Natural killer cell (primary cell): ENCODE results near the gene PIKFYVE. TPM values are rescaled to one million over a fixed set of nuclear protein-coding genes. Genes with fewer than 3 reads are reported as not detected.
"Not testable (repeated sequence)": the region's sequence is repeated elsewhere in the genome, so short reads cannot be mapped to it uniquely, and the experiment has no call there.

ENCODE experiments used
- ATAC-seq, 3 donors: fragments of 150-1000 bp in 2 of 3; fragments of 200-7000 bp in 1 of 3; cut with Tn5 transposase; 1 replicate in 1 of 3; 2 replicates in 2 of 3; pipeline ENCODE4 v1.10.0; 2021; ENCODE audit warnings: mild to moderate bottlenecking in 2 of 3, moderate library complexity in 2 of 3
- DNase-seq, 2 donors: peaks; one replicate each; pipeline versions ENCODE4 v3.0.0 to v3.0.0-alpha.2; 2013 to 2021; ENCODE audit warnings: mixed read lengths in 1 of 2
- H3K27ac ChIP-seq: one replicate; pipeline ENCODE4 v1.5.1; 2013; ENCODE audit warnings: mild to moderate bottlenecking, low read length
- H3K27me3 ChIP-seq: one replicate; pipeline ENCODE4 v1.6.1; 2013; ENCODE audit warnings: low read length; ENCODE audit not compliant: control insufficient read depth, insufficient read depth
- H3K36me3 ChIP-seq: one replicate; pipeline ENCODE4 v1.6.1; 2013; ENCODE audit warnings: low read length; ENCODE audit not compliant: control insufficient read depth, insufficient read depth
- H3K4me1 ChIP-seq: one replicate; pipeline ENCODE4 v1.6.1; 2013; ENCODE audit warnings: low read length; ENCODE audit not compliant: control insufficient read depth, insufficient read depth
- H3K4me3 ChIP-seq: one replicate; pipeline ENCODE4 v1.5.1; 2013; ENCODE audit warnings: low read length
- H3K9me3 ChIP-seq: one replicate; pipeline ENCODE4 v1.6.1; 2013; ENCODE audit warnings: low read length; ENCODE audit not compliant: control insufficient read depth, insufficient read depth
- H3K27ac Mint-ChIP-seq, 2 donors: one replicate each; pipeline ENCODE4 v1.8.0; 2022; ENCODE audit warnings: mild to moderate bottlenecking in 2 of 2, mixed read lengths in 2 of 2, moderate library complexity in 1 of 2
- H3K27me3 Mint-ChIP-seq, 2 donors: one replicate each; pipeline ENCODE4 v1.8.0; 2022; ENCODE audit warnings: low read depth in 2 of 2, mixed read lengths in 2 of 2
- H3K36me3 Mint-ChIP-seq: one replicate; pipeline ENCODE4 v1.8.0; 2022; ENCODE audit warnings: mixed read lengths
- H3K4me1 Mint-ChIP-seq, 2 donors: one replicate each; pipeline ENCODE4 v1.8.0; 2022; ENCODE audit warnings: mixed read lengths in 2 of 2
- H3K4me3 Mint-ChIP-seq: one replicate; pipeline ENCODE4 v1.8.0; 2022; ENCODE audit warnings: mild to moderate bottlenecking, moderate library complexity, mixed read lengths
- H3K9me3 Mint-ChIP-seq, 2 donors: one replicate each; pipeline ENCODE4 v1.8.0; 2022; ENCODE audit warnings: mixed read lengths in 2 of 2
- CTCF ChIP-seq: fragments of 200-600 bp; IDR thresholded peaks from one replicate; pipeline ENCODE4 v1.8.0; 2022; ENCODE audit warnings: antibody characterized with exemption
- WGBS: methylation state at CpG from one replicate; pipeline ENCODE4 v1.1.7; 2013; ENCODE audit warnings: missing lambda C conversion rate; ENCODE audit not compliant: insufficient coverage; 5-methylcytosine and 5-hydroxymethylcytosine counted together
- intact Hi-C: fragments of 100-400 bp; cut with micrococcal nuclease; formaldehyde crosslinking; loops from one replicate; pipeline ENCODE4 v1.14.2; 2022
- total RNA-seq, 4 donors: library from RNA; stranded (reverse); fragments of 120-200 nt in 1 of 4; gene quantifications; one replicate each; pipeline versions ENCODE4 v1.2.3 to v1.2.4, GENCODE V29; 2013 to 2022

PIKFYVE gene
- total RNA-seq, 3 donors from 2014 or later (not counting 1 experiment from before 2014, with no cell fraction given): 38.9 to 48.7 (median 39.2) TPM

GRCh38 chr2:208392300-208392699 lies 126.2 kb downstream of the PIKFYVE start:
- Histone ChIP-seq H3K4me3 (no peak overlapping the region), H3K9me3 (peaks cover 24% of the 10 kb centered on the region), H3K27ac (no peak overlapping the region), H3K36me3 (no peaks in the 10 kb centered on the region), H3K27me3 (no peaks in the 10 kb centered on the region), H3K4me1 (no peaks in the 10 kb centered on the region)
- 83% methylated on average over 1 of the region's 3 CpGs for WGBS
- no peak overlapping the region for H3K4me3 Mint-ChIP-seq
- intact Hi-C loops: no loop called here
- no peaks in the 10 kb centered on the region for H3K36me3 Mint-ChIP-seq
- H3K9me3 Mint-ChIP-seq: peaks cover 0 to 11% of the 10 kb centered on the region in 2 donors
- peaks cover 0 to 4% of the 10 kb centered on the region in 2 donors for H3K4me1 Mint-ChIP-seq
- ATAC-seq (no peak), DNase-seq (no peak)
- peaks cover 0 to 3% of the 10 kb centered on the region in 2 donors for H3K27me3 Mint-ChIP-seq
- H3K27ac Mint-ChIP-seq: no peak overlapping the region
- TF ChIP-seq CTCF: no peak

GRCh38 chr2:208396796-208397195 lies 130.7 kb downstream of the PIKFYVE start:
- H3K27me3 Mint-ChIP-seq, intact Hi-C loops, H3K4me3 Mint-ChIP-seq, H3K27ac Mint-ChIP-seq, H3K4me1 ChIP-seq, H3K27ac ChIP-seq, H3K4me1 Mint-ChIP-seq, H3K27me3 ChIP-seq, H3K4me3 ChIP-seq, DNase-seq, H3K36me3 Mint-ChIP-seq, H3K36me3 ChIP-seq, ATAC-seq: not testable (repeated sequence)
- WGBS: 97% methylated on average over 2 of the region's 4 CpGs
- H3K9me3 Mint-ChIP-seq: peaks cover 0 to 11% of the 10 kb centered on the region in 2 donors
- peaks cover 24% of the 10 kb centered on the region for H3K9me3 ChIP-seq

DNA sequence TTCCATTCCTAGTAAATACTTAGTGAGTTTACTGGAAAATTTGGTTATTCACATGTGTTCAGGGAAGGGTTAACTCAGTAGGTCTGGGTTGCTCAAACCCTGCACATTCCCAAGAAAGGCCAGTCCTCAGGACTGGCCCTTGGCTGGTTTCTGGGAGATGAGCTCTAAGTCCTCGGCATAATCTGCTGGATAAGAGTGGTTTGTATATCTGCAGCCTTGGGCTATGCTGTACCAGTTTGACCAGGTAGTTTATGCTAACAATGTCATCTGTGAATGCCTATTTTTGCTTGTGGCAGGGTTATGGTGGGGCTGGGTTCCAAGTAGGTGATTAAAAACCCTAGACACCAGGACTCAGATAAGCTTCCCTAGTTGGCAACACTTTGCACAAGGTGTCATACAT lies 133.1 kb downstream of the PIKFYVE start:
- Mint-ChIP-seq H3K4me3 (no peak overlapping the region), H3K36me3 (no peaks in the 10 kb centered on the region), H3K27me3 (peaks cover 23 to 27% of the 10 kb centered on the region in 2 donors), H3K4me1 (peaks cover 0 to 4% of the 10 kb centered on the region in 2 donors), H3K9me3 (peaks cover 0 to 7% of the 10 kb centered on the region in 2 donors), H3K27ac (no peak overlapping the region)
- H3K4me1 ChIP-seq: no peaks in the 10 kb centered on the region
- peaks cover 12% of the 10 kb centered on the region for H3K9me3 ChIP-seq
- H3K27me3 ChIP-seq: no peaks in the 10 kb centered on the region
- no peaks in the 10 kb centered on the region for H3K36me3 ChIP-seq
- no peak for TF ChIP-seq CTCF
- DNase-seq: no peak
- no peak overlapping the region for H3K4me3 ChIP-seq
- ATAC-seq: no peak
- WGBS: 90% methylated on average over 1 of the region's 1 CpG
- no peak overlapping the region for H3K27ac ChIP-seq
- intact Hi-C loops: no loop called here

DNA sequence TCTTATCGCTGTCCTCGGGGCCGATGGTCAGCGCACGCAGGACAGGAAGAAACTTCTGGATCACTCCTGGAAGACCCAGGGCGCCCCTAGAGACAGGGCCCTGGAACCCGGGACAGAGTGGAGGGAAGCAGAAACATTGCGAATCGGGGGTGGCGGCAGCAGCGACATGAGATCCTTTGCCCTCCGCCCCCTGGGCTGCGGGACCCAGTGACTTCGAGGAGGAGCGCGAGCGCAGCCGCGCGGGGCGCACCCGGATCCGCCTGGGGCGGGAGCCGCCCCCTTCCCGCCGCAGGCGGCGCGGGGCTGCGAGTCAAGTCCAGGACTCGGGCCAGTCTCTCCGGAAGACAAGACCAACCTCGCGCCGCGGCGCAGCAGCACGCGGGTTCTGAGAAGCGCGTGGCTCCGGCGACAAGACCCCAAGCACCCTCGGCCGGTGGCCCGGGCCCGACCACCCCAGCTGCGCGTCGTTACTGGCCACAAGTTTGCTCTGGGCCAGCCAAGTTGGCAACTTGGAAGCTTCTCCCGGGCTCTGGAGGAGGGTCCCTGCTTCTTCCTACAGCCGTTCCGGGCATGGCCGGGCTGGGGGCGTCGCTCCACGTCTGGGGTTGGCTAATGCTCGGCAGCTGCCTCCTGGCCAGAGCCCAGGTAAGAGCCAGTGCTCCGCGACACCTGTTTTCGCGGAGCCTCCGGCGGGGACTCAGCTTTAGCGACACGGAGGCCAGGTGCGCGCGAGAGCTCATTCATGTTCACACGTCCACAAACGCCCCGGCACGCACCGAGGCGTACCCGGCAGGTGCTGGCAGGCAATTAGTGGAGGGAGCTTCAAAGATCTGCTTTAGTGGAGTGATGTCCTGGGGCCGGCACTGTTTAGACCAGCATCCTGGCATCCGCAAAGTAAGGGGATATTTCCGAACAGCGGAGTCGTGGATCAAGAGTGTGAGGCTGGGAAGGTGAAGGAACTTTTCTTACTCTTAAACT lies 140.7 kb downstream of the PIKFYVE start, which contains the start of gene PTH2R:
PTH2R (plus strand) TSS at position 319 of the 978 bp plus-strand sequence; CDS start at position 571, 252 bp downstream.
- WGBS: 8% methylated on average over 82 of the region's 82 CpGs
- Mint-ChIP-seq H3K4me3 (peak within 1 kb of the TSS; percentile 30), H3K4me1 (no peaks in the 10 kb centered on the region), H3K9me3 (no peaks in the 10 kb centered on the region), H3K36me3 (no peaks in the 10 kb centered on the region), H3K27me3 (peaks cover 37 to 86% of the 10 kb centered on the region in 2 donors), H3K27ac (no peak within 1 kb of the TSS)
- intact Hi-C loops: no loop called here
- DNase-seq: no peak
- Histone ChIP-seq H3K36me3 (no peaks in the 10 kb centered on the region), H3K9me3 (no peaks in the 10 kb centered on the region), H3K4me1 (no peaks in the 10 kb centered on the region), H3K4me3 (no peak within 1 kb of the TSS), H3K27me3 (peaks cover 20% of the 10 kb centered on the region), H3K27ac (no peak within 1 kb of the TSS)
- no peak for ATAC-seq
- no peak for TF ChIP-seq CTCF
